G401 (cell line): ENCODE measurements around the gene PDLIM7. TPM values are rescaled to one million over a fixed set of nuclear protein-coding genes. Genes with fewer than 3 reads are reported as not detected.

ENCODE experiments used
- DNase-seq: peaks from one replicate; pipeline ENCODE4 v3.0.0-alpha.2; 2015; ENCODE audit warnings: low spot score
- in situ Hi-C: cut with HindIII; loops from 2 replicates; pipeline ENCODE4 v1.10.0; 2016; ENCODE audit warnings: low sequenced_read_pairs, mixed read lengths
- total RNA-seq: library from RNA; depleted of rRNA; stranded (reverse); fragments of >200 nt; shearing (Covaris generic); gene quantifications from 2 replicates; pipeline ENCODE4 v1.2.3, GENCODE V29; 2014

Gene PDLIM7
- total RNA-seq, 1 experiment from 2014 or later: 297 TPM

DNA sequence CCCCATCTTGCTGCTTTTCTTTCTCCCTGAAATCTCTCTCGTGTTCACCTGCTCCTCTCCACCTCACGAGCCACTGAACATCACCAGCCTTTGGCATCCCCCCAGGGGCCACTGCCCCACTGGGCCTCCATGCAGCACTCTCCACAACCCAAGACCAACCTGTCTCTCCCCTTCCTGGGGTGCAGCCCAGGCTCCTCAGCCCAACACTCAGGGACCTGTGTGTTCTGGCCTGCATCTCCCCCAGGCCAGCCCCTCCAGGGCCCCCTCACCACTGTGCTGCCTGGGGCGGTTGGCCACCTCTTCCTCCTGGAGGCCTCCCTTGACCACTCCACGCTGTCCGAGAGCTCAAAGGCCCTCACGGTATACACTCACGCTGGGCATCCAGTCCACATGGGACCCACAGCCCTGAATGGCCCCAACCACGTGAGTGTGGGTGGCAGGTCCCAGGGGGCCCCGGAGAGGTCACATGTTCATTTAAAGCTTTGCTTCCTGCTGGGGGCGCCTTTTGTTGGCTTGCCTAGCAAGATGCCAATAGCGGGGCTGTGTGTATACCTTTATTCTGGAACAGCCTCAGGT lies 12.7 kb upstream of the PDLIM7 start:
- in situ Hi-C loops: no loop called here
- DNase-seq: no peak

DNA sequence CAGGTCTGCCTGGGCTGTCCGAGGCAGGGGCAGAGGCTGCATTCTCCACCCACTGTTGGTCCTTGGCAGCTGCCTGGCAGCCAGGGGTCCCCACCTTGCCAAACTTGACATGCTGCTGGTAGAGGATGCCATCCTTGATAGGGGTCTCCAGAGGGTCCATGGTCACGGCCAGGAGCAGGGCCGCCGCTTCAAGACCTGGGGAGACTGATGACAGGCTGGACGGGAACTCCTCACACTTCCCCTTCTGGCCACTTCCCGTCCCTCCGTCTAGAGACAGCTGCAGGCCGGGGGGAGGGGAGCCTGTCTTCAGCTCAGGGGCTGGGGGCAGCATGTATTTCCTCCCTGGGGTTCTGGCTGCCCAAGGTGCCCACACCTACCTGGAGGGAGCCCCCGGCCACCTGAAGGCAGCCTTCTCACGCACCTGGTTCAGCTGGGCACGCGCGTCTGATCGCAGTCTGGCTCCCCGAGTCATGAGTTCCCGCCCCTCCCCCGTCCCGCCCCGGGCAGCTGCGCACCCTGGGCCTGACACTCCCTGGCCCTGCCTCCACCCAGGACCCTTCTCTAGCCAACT lies 12.1 kb upstream of the PDLIM7 start, which contains the start of gene DOK3:
Gene DOK3 (minus strand): TSS at position 446 of the 571 bp plus-strand sequence. CDS start 286 bp downstream, at position 160.
- in situ Hi-C loops: no loop called here

GRCh38 chr5:177508837-177509236 lies 11.4 kb upstream of the PDLIM7 start:
- in situ Hi-C loops: no loop called here
- DNase-seq: no peak

More for the DNA sequence above, 12.1 kb upstream of the PDLIM7 start, which contains the start of gene DOK3:
- DNase-seq: no peak

- DNase-seq: no peak
Measured at GRCh38 chr5:177508221-177508611, 10.8 kb upstream of the PDLIM7 start.

DNA sequence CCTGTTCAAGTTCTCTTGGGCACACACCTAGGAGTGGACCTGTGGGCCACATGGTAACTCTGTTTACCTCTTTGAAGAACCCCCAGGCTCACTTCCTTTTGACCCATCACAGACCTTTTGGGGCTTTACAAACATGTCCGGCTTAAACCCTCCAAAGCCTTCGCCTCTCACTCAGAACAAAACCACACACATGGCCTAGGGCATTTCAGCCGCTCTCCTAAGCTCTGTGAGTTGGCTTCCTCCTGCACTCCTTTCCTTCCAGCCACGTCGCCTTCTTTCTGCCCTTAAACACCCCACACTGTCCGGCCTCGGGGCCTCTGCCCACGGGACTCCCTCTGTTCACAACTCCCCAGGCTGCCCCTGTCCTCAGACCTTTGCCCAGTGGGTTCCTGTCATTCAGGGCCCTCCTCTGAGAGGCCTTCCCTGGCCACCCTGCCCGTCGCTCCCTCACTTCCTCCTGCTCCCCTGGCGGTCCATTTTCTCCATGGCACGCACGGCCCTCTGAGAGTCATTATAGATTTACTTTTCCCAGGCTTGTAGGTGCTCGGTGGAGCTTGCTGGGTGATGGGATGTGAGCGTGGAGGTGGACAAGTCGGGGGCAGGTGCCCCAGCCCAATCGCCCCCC lies 10.3 kb upstream of the PDLIM7 start:
- in situ Hi-C loops: no loop called here
- no peak for DNase-seq

More at GRCh38 chr5:177508221-177508611, 10.8 kb upstream of the PDLIM7 start:
- in situ Hi-C loops: no loop called here

GRCh38 chr5:177507165-177507564 lies 9.8 kb upstream of the PDLIM7 start:
- DNase-seq: no peak

DNA sequence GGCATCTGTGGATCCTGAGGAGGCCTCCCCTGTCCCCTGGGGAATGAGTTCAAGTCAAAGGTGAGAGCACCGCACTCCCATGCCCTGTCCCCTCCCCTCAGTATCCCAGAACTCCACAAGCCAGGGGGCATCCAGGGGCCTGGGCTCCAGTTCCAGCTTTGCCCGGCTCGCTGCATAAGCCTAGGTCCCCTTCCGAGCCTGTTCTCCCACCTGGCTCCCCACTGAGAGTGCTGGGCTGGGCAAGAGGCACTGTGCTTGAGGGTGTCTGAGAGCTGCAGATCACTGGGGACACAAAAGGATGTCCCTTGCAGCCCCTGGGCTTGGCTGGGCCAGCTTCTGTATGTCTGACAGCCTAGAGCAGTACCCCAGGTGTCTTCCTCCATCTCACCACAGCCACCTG lies 7.7 kb upstream of the PDLIM7 start:
- in situ Hi-C loops: no loop called here
- no peak for DNase-seq

More at GRCh38 chr5:177507165-177507564, 9.8 kb upstream of the PDLIM7 start:
- in situ Hi-C loops: no loop called here

GRCh38 chr5:177504086-177505056 lies 7.0 kb upstream of the PDLIM7 start:
- in situ Hi-C loops: no loop called here
- no peak for DNase-seq

DNA sequence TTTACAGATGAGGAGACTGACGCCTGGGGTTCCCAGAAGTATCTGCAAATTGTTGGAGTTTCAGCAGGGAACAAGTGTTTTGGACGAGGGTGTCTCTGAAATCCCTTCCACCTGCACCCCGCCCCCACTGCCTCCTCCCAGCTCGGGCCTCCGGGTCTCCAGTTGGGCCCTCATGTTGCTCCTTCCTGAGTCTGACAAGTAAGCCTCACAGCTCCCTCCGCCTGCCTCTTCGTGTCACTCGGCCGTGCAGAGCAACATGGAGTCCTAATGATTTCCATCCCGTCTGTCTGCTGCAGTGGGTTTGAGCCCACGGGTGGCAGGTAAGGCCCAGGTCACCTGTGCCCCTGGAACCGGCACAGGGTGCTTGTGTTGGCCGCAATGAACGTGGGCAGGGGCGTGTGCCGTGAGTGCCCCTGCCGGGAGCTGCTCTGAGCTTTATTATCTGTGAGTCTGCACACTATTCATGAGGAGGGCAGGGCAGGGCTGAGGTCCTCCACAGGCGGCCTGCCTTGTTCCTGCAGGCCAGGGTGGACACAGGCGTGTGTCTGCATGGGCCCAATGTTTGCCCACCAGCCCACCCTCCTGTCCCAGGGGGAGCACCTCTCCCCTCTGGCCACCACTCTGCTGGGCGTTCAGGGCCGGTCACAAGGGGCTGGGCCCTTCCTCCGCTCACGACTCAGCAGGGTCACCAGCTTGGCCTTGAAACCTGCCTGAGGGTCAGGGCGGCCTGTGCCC lies 6.1 kb upstream of the PDLIM7 start:
- in situ Hi-C loops: no loop called here
- DNase-seq: no peak

- in situ Hi-C loops: no loop called here
- no peak for DNase-seq
Measured at GRCh38 chr5:177502886-177503285, 5.5 kb upstream of the PDLIM7 start.

- in situ Hi-C loops: no loop called here
- no peak for DNase-seq
Measured at GRCh38 chr5:177501874-177502678, 4.7 kb upstream of the PDLIM7 start.

GRCh38 chr5:177500685-177501522 lies 3.5 kb upstream of the PDLIM7 start:
- in situ Hi-C loops: no loop called here
- peak; percentile 86 for DNase-seq

DNA sequence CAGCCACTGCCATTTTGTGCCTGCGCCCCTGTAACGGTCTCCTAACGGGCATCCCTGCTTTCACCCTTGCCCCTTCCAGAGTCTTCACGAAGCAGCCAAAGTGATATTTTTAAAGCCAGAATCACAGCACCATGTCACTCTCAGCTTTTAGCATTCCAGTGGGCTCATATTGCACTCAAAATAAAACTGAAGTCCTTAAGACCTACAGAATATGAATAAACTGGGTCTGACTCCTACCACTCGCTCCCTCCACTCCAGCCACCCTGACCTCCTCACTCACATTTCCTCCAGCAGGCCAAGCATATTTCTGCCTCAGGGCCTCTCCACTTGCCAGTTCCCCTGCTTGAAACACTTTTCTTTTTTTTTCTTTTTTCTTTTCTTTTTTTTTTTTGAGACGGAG lies 2.4 kb upstream of the PDLIM7 start:
- in situ Hi-C loops: no loop called here
- no peak for DNase-seq

DNA sequence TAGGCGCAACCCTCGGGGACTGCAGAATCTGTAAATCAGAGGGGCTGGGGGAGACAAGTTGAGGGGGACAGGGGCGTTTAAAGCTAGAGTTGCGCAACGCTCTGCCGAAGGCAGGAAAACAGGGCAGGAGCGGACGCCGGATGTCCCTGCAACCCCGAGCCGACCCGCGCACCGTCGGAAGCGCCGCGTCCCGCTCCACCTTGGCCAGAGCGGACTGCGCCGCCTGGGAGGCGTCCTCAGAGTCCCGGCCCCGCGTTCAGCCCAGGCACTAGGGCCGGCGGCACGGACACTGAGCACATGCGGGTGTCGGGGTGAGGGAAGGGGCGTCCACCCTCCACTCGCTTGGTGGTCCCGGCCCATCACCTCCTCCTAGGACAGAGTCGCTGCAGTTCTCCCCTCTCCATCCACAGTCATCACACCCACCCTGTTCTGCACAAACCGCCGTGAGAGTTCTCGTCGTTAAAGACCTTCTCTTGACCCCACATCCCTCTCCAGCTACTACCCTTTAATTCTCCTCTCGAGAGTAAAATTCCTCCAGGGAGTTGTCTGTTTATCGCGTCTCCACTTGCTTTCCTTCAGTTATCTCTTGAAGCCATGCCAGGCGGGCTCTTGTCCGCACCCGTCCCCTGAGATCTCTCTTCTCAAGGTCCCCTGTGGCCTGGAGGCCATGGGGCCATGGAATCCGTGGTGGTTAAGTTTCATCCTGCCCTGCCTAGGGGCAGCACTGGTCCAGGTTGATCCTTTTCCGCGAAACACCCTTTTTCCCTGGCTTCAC lies 796 bp upstream of the PDLIM7 start:
- DNase-seq: no peak
- in situ Hi-C loops: no loop called here

GRCh38 chr5:177496727-177497291 lies 595 bp downstream of the PDLIM7 start:
- no peak for DNase-seq

GRCh38 chr5:177496070-177496726 lies 1.2 kb downstream of the PDLIM7 start:
- DNase-seq: no peak
- in situ Hi-C loops: no loop called here

More at GRCh38 chr5:177496727-177497291, 595 bp downstream of the PDLIM7 start:
- in situ Hi-C loops: no loop called here
